Hematopoietic multipotent progenitor cell treated with erythropoietin and hydrocortisone succinate and interleukin-3 and kit ligand, for 6 days (in vitro differentiated cells): ENCODE measurements around the gene IDUA.
A peak's percentile ranks its signal among the peaks of the same experiment; 100 is the strongest.
"Not testable (repeated sequence)": the region's sequence is repeated elsewhere in the genome, so short reads cannot be mapped to it uniquely, and the experiment has no call there.

Experiments
- DNase-seq: peaks from one replicate; pipeline ENCODE4 v3.0.0-alpha.2; 2015

Gene IDUA

GRCh38 chr4:1033840-1034551, 47.2 kb downstream of the IDUA start:
- no peak for DNase-seq

GRCh38 chr4:1035510-1035909, 48.7 kb downstream of the IDUA start:
- DNase-seq: no peak

- DNase-seq: no peak
Observed at GRCh38 chr4:1036095-1036494, 49.3 kb downstream of the IDUA start.

GRCh38 chr4:1036976-1037810, 50.3 kb downstream of the IDUA start:
- DNase-seq: no peak

- DNase-seq: no peak
Observed at GRCh38 chr4:1038948-1039492, 52.2 kb downstream of the IDUA start.

GRCh38 chr4:1039493-1040343, 52.9 kb downstream of the IDUA start:
- no peak for DNase-seq

- no peak for DNase-seq
Observed at GRCh38 chr4:1040344-1041146, 53.7 kb downstream of the IDUA start.

- DNase-seq: no peak
Observed at GRCh38 chr4:1041147-1041935, 54.5 kb downstream of the IDUA start.

- no peak for DNase-seq
Observed at GRCh38 chr4:1041936-1042330, 55.1 kb downstream of the IDUA start.

- no peak for DNase-seq
Observed at GRCh38 chr4:1042352-1043055, 55.7 kb downstream of the IDUA start.

GRCh38 chr4:1043162-1043561, 56.3 kb downstream of the IDUA start:
- no peak for DNase-seq

GRCh38 chr4:1043651-1044468, 57.0 kb downstream of the IDUA start:
- DNase-seq: peak; percentile 33

- DNase-seq: no peak
Observed at GRCh38 chr4:1044469-1045192, 57.8 kb downstream of the IDUA start.

GRCh38 chr4:1045193-1045594, 58.4 kb downstream of the IDUA start:
- DNase-seq: no peak

- no peak for DNase-seq
Observed at GRCh38 chr4:1045595-1046201, 58.9 kb downstream of the IDUA start.

GRCh38 chr4:1046581-1047011, 59.8 kb downstream of the IDUA start:
- DNase-seq: not testable (repeated sequence)

GRCh38 chr4:1047106-1047975, 60.5 kb downstream of the IDUA start:
- no peak for DNase-seq
